Thymus (tissue), 11 donors: ENCODE data around the gene GET3. TPM values are rescaled to one million over a fixed set of nuclear protein-coding genes. Genes with fewer than 3 reads are reported as not detected.

Experiments
- DNase-seq, 9 donors: peaks; one replicate each; pipeline ENCODE4 v3.0.0-alpha.2; 2013; ENCODE audit warnings: low spot score in 9 of 9, low read depth in 6 of 9, missing footprints in 1 of 9
- H3K27ac ChIP-seq, 2 donors: one replicate each; pipeline ENCODE4 v1.5.1; 2013; ENCODE audit warnings: control low read depth in 1 of 2, low read depth in 1 of 2, low read length in 1 of 2, mild to moderate bottlenecking in 1 of 2, moderate library complexity in 1 of 2
- H3K27me3 ChIP-seq, 2 donors: one replicate each; pipeline ENCODE4 v1.5.1; 2013; ENCODE audit warnings: low read length in 1 of 2; ENCODE audit not compliant: control insufficient read depth in 2 of 2, insufficient read depth in 1 of 2
- H3K36me3 ChIP-seq, 2 donors: one replicate each; pipeline ENCODE4 v1.5.1; 2013; ENCODE audit warnings: low read length in 1 of 2, mild to moderate bottlenecking in 1 of 2, moderate library complexity in 1 of 2; ENCODE audit not compliant: control insufficient read depth in 2 of 2, insufficient read depth in 2 of 2
- H3K4me1 ChIP-seq, 2 donors: one replicate each; pipeline ENCODE4 v1.5.1; 2013; ENCODE audit warnings: low read length in 2 of 2; ENCODE audit not compliant: control insufficient read depth in 2 of 2, insufficient read depth in 2 of 2
- H3K4me3 ChIP-seq, 2 donors: one replicate each; pipeline ENCODE4 v1.5.1; 2013; ENCODE audit warnings: low read length in 2 of 2, control low read depth in 1 of 2, mild to moderate bottlenecking in 1 of 2
- H3K9me3 ChIP-seq, 2 donors: one replicate each; pipeline ENCODE4 v1.5.1; 2013; ENCODE audit warnings: low read length in 1 of 2, mild to moderate bottlenecking in 1 of 2; ENCODE audit not compliant: control insufficient read depth in 2 of 2, insufficient read depth in 1 of 2
- WGBS: extraction: QIAGEN DNeasy Blood & Tissue Kit; methylation state at CpG from one replicate; pipeline ENCODE4 v1.1.7; 2013; 5-methylcytosine and 5-hydroxymethylcytosine counted together
- polyA plus RNA-seq: library from polyadenylated mRNA; stranded (reverse); fragments of 200-250 nt; gene quantifications from one replicate; pipeline ENCODE4 v1.2.3, GENCODE V29; 2013
- total RNA-seq: library from RNA; stranded (reverse); fragments of 120-200 nt; gene quantifications from one replicate; pipeline ENCODE4 v1.2.4, GENCODE V29; 2013
- donor health status: healthy.

Gene GET3
- total and polyA plus RNA-seq, 2 donors, result 50.0 to 67.2 TPM

DNA sequence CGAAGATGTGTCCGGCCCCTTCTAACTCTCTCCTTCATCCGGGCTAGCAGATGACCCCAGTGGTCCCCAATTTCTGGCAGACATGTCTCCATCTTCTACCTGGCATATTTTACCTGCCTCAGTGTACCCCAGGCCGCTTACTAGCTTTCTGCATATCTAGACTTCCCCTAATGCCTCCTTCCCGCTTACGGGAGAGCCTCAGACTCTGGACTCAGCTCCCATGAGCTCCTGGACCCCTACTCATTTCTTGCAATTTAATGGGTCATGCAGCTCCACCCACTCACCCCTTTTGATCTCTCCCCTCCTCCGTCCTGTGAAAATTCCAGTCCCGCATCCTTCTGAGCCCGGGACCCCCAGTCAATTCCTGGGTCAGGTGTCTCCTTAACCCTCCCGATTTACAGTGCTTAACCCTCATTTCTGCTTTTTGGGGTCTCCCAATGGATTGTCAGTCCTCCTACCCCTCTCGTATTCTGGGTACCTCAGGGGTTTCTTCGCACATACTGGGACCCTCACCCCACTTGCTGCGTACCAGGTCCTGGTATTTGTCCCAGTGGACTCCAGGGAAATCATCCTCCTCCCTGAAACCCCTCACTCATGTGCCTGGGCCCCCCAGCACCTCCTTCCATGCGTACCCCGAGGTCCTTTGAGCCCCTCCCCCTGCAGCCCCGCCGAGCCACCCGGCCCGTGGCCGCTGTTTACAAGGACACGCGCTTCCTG, 53.5 kb downstream of the GET3 start:
- H3K36me3 ChIP-seq, result no peaks in the 10 kb centered on the region
- peak overlapping the region; percentile 98 for H3K27ac ChIP-seq
- H3K9me3 ChIP-seq, result no peaks in the 10 kb centered on the region
- peaks cover 14 to 19% of the 10 kb centered on the region in 2 donors for H3K27me3 ChIP-seq
- H3K4me1 ChIP-seq, result peaks cover 10 to 56% of the 10 kb centered on the region in 2 donors
- DNase-seq, result peak in 1 of 9 donors; percentile 36
- H3K4me3 ChIP-seq, result peak overlapping the region; percentile 66 to 83
- WGBS, result 3% methylated on average over 22 of the region's 22 CpGs

DNA sequence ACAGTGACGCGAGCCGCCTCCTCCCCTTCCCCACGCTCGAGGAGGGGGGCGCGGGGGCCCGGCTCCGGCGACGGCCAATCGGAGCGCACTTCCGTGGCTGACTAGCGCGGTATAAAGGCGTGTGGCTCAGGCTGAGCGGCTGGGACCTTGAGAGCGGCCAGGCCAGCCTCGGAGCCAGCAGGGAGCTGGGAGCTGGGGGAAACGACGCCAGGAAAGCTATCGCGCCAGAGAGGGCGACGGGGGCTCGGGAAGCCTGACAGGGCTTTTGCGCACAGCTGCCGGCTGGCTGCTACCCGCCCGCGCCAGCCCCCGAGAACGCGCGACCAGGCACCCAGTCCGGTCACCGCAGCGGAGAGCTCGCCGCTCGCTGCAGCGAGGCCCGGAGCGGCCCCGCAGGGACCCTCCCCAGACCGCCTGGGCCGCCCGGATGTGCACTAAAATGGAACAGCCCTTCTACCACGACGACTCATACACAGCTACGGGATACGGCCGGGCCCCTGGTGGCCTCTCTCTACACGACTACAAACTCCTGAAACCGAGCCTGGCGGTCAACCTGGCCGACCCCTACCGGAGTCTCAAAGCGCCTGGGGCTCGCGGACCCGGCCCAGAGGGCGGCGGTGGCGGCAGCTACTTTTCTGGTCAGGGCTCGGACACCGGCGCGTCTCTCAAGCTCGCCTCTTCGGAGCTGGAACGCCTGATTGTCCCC, 54.2 kb downstream of the GET3 start, which contains the start of gene JUNB:
JUNB (plus strand) TSS at position 142 of the 706 bp plus-strand sequence; CDS start at position 428, 286 bp downstream.
- WGBS, result under 1% methylated on average over 73 of the region's 73 CpGs
- Histone ChIP-seq H3K27me3 (peaks cover 14 to 19% of the 10 kb centered on the region in 2 donors), H3K36me3 (no peaks in the 10 kb centered on the region), H3K27ac (peak within 1 kb of the TSS; percentile 98), H3K4me1 (peaks cover 5 to 56% of the 10 kb centered on the region in 2 donors), H3K4me3 (peak within 1 kb of the TSS; percentile 66 to 83), H3K9me3 (no peaks in the 10 kb centered on the region)
- DNase-seq, result peak; percentile 85 to 97 (median 92)

DNA sequence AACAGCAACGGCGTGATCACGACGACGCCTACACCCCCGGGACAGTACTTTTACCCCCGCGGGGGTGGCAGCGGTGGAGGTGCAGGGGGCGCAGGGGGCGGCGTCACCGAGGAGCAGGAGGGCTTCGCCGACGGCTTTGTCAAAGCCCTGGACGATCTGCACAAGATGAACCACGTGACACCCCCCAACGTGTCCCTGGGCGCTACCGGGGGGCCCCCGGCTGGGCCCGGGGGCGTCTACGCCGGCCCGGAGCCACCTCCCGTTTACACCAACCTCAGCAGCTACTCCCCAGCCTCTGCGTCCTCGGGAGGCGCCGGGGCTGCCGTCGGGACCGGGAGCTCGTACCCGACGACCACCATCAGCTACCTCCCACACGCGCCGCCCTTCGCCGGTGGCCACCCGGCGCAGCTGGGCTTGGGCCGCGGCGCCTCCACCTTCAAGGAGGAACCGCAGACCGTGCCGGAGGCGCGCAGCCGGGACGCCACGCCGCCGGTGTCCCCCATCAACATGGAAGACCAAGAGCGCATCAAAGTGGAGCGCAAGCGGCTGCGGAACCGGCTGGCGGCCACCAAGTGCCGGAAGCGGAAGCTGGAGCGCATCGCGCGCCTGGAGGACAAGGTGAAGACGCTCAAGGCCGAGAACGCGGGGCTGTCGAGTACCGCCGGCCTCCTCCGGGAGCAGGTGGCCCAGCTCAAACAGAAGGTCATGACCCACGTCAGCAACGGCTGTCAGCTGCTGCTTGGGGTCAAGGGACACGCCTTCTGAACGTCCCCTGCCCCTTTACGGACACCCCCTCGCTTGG, 55.0 kb downstream of the GET3 start:
- Histone ChIP-seq H3K27me3 (peaks cover 14 to 19% of the 10 kb centered on the region in 2 donors), H3K4me1 (peaks cover 5 to 52% of the 10 kb centered on the region in 2 donors), H3K27ac (peak overlapping the region; percentile 98), H3K4me3 (peak overlapping the region; percentile 66 to 83), H3K36me3 (peaks cover 0 to 4% of the 10 kb centered on the region in 2 donors), H3K9me3 (no peaks in the 10 kb centered on the region)
- peak in 4 of 9 donors; percentile 72 to 90 (median 84) for DNase-seq
- under 1% methylated on average over 84 of the region's 84 CpGs for WGBS

DNA sequence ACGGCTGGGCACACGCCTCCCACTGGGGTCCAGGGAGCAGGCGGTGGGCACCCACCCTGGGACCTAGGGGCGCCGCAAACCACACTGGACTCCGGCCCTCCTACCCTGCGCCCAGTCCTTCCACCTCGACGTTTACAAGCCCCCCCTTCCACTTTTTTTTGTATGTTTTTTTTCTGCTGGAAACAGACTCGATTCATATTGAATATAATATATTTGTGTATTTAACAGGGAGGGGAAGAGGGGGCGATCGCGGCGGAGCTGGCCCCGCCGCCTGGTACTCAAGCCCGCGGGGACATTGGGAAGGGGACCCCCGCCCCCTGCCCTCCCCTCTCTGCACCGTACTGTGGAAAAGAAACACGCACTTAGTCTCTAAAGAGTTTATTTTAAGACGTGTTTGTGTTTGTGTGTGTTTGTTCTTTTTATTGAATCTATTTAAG, 55.6 kb downstream of the GET3 start:
- WGBS, result under 1% methylated on average over 22 of the region's 22 CpGs
- Histone ChIP-seq H3K36me3 (peaks cover 0 to 4% of the 10 kb centered on the region in 2 donors), H3K4me1 (peaks cover 5 to 52% of the 10 kb centered on the region in 2 donors), H3K27ac (peak overlapping the region; percentile 98), H3K9me3 (no peaks in the 10 kb centered on the region), H3K4me3 (peak overlapping the region; percentile 66 to 83), H3K27me3 (peaks cover 14 to 19% of the 10 kb centered on the region in 2 donors)
- DNase-seq, result no peak

DNA sequence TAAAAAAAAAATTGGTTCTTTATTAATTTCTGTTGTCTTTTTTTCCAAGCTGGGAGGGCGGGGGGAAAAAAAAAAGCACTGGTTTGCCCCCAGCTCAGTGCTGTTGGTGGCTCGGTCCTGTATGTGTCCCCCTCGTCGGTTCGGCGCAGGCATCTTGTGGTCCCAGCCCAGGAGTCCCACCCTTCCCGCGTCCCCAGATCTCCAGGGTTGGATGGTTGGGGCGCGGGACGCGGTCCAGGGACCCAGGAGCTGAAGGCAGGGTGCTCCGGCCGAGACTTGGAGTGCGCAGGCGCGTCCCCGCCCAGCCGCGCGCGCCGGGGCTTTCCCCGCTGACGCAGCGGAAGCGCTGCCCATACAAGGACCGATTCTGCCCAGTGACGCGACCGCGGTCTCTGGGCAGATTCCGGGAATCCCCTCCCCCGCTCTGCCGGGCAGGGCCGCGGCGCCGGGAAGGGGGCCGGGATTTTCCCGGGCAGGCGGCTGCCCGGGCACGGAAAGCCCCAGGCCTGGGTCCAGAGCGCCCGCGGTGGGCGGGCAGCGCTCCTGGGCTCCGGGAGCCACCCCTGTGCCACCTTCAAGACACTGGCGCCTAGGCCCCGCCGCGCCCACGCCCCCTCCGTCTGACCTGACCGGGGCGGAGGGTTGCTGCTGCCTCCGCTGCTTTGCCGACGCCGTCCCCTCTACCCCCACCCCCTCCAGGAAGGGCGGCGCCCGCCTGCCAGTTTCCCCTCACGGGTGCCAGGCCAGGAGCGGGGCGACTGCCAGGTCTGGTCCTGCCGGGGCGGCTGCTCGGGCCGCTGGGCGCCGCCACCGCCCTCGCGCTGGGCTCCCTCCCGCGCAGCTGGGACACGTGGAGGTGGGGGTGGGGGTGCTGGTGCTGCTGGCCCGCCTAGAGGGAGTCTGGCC, 56.2 kb downstream of the GET3 start:
- Histone ChIP-seq H3K4me1 (peaks cover 5 to 46% of the 10 kb centered on the region in 2 donors), H3K27me3 (peaks cover 13 to 18% of the 10 kb centered on the region in 2 donors), H3K36me3 (peaks cover 0 to 4% of the 10 kb centered on the region in 2 donors), H3K27ac (peak overlapping the region; percentile 96 to 98), H3K9me3 (no peaks in the 10 kb centered on the region), H3K4me3 (peak overlapping the region; percentile 66 to 83)
- DNase-seq, result peak in 8 of 9 donors; percentile 85 to 96 (median 93)
- under 1% methylated on average over 81 of the region's 81 CpGs for WGBS

DNA sequence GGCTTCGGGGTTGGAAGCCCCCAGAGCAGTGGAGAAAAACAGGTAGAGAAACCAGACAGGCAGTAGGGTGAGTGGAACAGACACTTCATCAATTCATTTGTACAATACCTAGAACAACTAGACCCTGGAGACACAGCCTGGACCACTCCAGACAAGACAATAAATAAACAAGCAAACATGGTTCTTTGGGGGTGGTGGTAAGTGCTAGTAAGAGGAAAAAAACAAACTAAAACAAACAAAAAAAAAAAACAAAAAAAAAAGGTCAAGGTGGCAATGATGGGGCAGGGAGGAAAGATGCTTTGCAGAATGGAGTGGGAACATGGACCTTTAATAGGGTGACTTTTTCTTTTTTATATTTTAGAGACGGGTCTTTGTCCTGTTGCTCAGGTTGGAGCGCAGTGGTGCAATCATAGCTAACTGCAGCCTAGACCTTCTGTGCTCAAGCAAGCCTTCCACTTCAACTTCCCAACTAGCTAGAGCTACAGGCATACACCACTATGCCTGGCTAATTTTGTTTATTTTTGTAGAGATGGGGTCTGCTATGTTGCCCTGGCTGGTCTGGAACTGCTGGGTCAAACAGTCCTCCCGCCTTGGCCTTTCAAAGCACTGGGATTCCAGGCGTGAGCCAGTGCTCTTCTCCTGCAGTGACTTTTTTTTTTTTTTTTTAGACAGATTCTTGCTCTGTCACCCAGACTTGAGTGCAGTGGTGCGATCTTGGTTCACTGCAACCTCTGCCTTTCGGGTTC, 57.1 kb downstream of the GET3 start:
- no peak for DNase-seq
- peaks cover 5 to 38% of the 10 kb centered on the region in 2 donors for H3K4me1 ChIP-seq
- H3K27ac ChIP-seq, result peak overlapping the region; percentile 96 to 98
- H3K27me3 ChIP-seq, result peaks cover 8 to 10% of the 10 kb centered on the region in 2 donors
- H3K4me3 ChIP-seq, result peak overlapping the region; percentile 13 to 83
- no peaks in the 10 kb centered on the region for H3K9me3 ChIP-seq
- 83% methylated on average over 7 of the region's 7 CpGs for WGBS
- H3K36me3 ChIP-seq, result peaks cover 0 to 6% of the 10 kb centered on the region in 2 donors

DNA sequence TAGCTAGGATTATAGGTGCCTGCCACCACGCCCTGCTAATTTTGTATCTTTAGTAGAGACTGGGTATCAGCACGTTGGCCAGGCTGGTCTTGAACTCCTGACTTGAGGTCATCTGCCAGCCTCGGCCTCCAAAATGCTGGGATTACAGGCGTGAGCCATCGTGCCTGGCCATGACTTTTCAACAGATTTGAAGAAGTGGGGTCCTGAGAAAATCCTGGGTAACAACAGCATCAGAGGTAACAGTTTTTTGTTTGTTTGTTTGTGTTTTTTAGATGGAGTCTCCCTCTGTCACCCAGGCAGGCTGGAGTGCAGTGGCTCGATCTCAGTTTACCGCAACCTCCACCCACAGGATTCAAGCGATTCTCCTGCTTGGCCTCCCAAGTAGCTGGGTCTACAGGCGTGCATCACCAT, 57.7 kb downstream of the GET3 start:
- Histone ChIP-seq H3K27ac (no peak overlapping the region), H3K9me3 (no peaks in the 10 kb centered on the region), H3K4me3 (no peak overlapping the region), H3K4me1 (peaks cover 5 to 35% of the 10 kb centered on the region in 2 donors), H3K36me3 (peaks cover 5 to 11% of the 10 kb centered on the region in 2 donors), H3K27me3 (peaks cover 5 to 9% of the 10 kb centered on the region in 2 donors)
- 97% methylated on average over 9 of the region's 9 CpGs for WGBS
- DNase-seq, result no peak
